Dermis microvascular lymphatic vessel endothelial cell (primary cell): ENCODE results near the gene MORC1. TPM values are rescaled to one million over a fixed set of nuclear protein-coding genes. Genes with fewer than 3 reads are reported as not detected.
"Not testable (repeated sequence)": the region's sequence is repeated elsewhere in the genome, so short reads cannot be mapped to it uniquely, and the experiment has no call there.

Experiments
- DNase-seq, 2 donors: peaks; one replicate each; pipeline versions ENCODE4 v3.0.0 to v3.0.0-alpha.2; 2010; ENCODE audit warnings: low read depth in 2 of 2
- total RNA-seq: library from RNA; depleted of rRNA; stranded (reverse); fragments of >200 nt; gene quantifications from 2 replicates; pipeline ENCODE4 v1.2.1, GENCODE V29; 2014

Gene MORC1
- not detected in 2 replicates for total RNA-seq

- no peak for DNase-seq
Measured at GRCh38 chr3:109117939-109118338, at the start of gene MORC1. MORC1 (minus strand) TSS chr3:109118134; CDS start chr3:109118059, 75 bp downstream.

GRCh38 chr3:109165905-109166304 lies 48.0 kb upstream of the MORC1 start:
- DNase-seq: no peak

GRCh38 chr3:109161487-109162123 lies 43.7 kb upstream of the MORC1 start:
- no peak for DNase-seq

- no peak for DNase-seq
Measured at GRCh38 chr3:109155828-109156227, 37.9 kb upstream of the MORC1 start.

- DNase-seq: no peak
Measured at GRCh38 chr3:109154979-109155378, 37.0 kb upstream of the MORC1 start.

GRCh38 chr3:109152320-109152719 lies 34.4 kb upstream of the MORC1 start:
- DNase-seq: no peak

GRCh38 chr3:109149078-109149477 lies 31.1 kb upstream of the MORC1 start:
- DNase-seq: no peak

GRCh38 chr3:109143646-109144045 lies 25.7 kb upstream of the MORC1 start:
- no peak for DNase-seq

GRCh38 chr3:109140318-109140717 lies 22.4 kb upstream of the MORC1 start:
- DNase-seq: no peak

GRCh38 chr3:109137761-109138160 lies 19.8 kb upstream of the MORC1 start:
- DNase-seq: no peak

- no peak for DNase-seq
Measured at GRCh38 chr3:109136523-109136922, 18.6 kb upstream of the MORC1 start, which contains the start of gene C3orf85. C3orf85 (plus strand) TSS chr3:109136719; CDS start chr3:109136848, 129 bp downstream.

GRCh38 chr3:109133474-109133816 lies 15.5 kb upstream of the MORC1 start:
- not testable (repeated sequence) for DNase-seq

- DNase-seq: no peak
Measured at GRCh38 chr3:109132801-109133473, 15.0 kb upstream of the MORC1 start.

- no peak for DNase-seq
Measured at GRCh38 chr3:109131276-109131675, 13.3 kb upstream of the MORC1 start.

- no peak for DNase-seq
Measured at GRCh38 chr3:109127553-109127952, 9.6 kb upstream of the MORC1 start.

- no peak for DNase-seq
Measured at GRCh38 chr3:109125902-109126301, 8.0 kb upstream of the MORC1 start.

GRCh38 chr3:109122690-109123089 lies 4.8 kb upstream of the MORC1 start:
- no peak for DNase-seq

- DNase-seq: no peak
Measured at GRCh38 chr3:109118584-109118983, 650 bp upstream of the MORC1 start.

GRCh38 chr3:109116031-109116430 lies 1.9 kb downstream of the MORC1 start:
- no peak for DNase-seq

- DNase-seq: no peak
Measured at GRCh38 chr3:109115451-109115850, 2.5 kb downstream of the MORC1 start.

GRCh38 chr3:109114746-109115145 lies 3.2 kb downstream of the MORC1 start:
- no peak for DNase-seq

GRCh38 chr3:109112946-109113760 lies 4.8 kb downstream of the MORC1 start:
- DNase-seq: no peak
